ENCODE data around the gene AWAT2.

AWAT2 gene

GRCh38 chrX:70049925-70050324 lies at the start of gene AWAT2:
AWAT2 (minus strand) TSS chrX:70049938; CDS start chrX:70049932, 6 bp downstream.
- no peak for DNase-seq

GRCh38 chrX:70096052-70096451 lies 46.3 kb upstream of the AWAT2 start:
- no peak for DNase-seq

GRCh38 chrX:70092247-70092646 lies 42.5 kb upstream of the AWAT2 start:
- DNase-seq: no peak

- DNase-seq: no peak
Measured at GRCh38 chrX:70089604-70090297, 40.0 kb upstream of the AWAT2 start.

GRCh38 chrX:70088751-70089150 lies 39.0 kb upstream of the AWAT2 start:
- DNase-seq: no peak

GRCh38 chrX:70087857-70088630 lies 38.3 kb upstream of the AWAT2 start:
- DNase-seq: no peak

- DNase-seq: no peak
Measured at GRCh38 chrX:70084592-70085240, 35.0 kb upstream of the AWAT2 start.

GRCh38 chrX:70082723-70083122 lies 33.0 kb upstream of the AWAT2 start:
- no peak for DNase-seq

- no peak for DNase-seq
Measured at GRCh38 chrX:70079870-70080269, 30.1 kb upstream of the AWAT2 start.

- DNase-seq: no peak
Measured at GRCh38 chrX:70079297-70079696, 29.6 kb upstream of the AWAT2 start.

- DNase-seq: no peak
Measured at GRCh38 chrX:70066646-70067045, 16.9 kb upstream of the AWAT2 start.

GRCh38 chrX:70062961-70063550 lies 13.3 kb upstream of the AWAT2 start:
- no peak for DNase-seq

GRCh38 chrX:70062076-70062475 lies 12.3 kb upstream of the AWAT2 start, which contains the start of gene OTUD6A:
OTUD6A (plus strand) TSS chrX:70062457; CDS start chrX:70062525, 68 bp downstream.
- DNase-seq: no peak

- DNase-seq: no peak
Measured at GRCh38 chrX:70054391-70054790, 4.7 kb upstream of the AWAT2 start.

GRCh38 chrX:70052895-70053615 lies 3.3 kb upstream of the AWAT2 start:
- DNase-seq: no peak

- DNase-seq: no peak
Measured at GRCh38 chrX:70049406-70049805, 332 bp downstream of the AWAT2 start.

GRCh38 chrX:70046978-70047377 lies 2.8 kb downstream of the AWAT2 start:
- DNase-seq: no peak

- no peak for DNase-seq
Measured at GRCh38 chrX:70044541-70045245, 5.0 kb downstream of the AWAT2 start.

- DNase-seq: no peak
Measured at GRCh38 chrX:70043685-70044084, 6.1 kb downstream of the AWAT2 start.

- DNase-seq: no peak
Measured at GRCh38 chrX:70042399-70043371, 7.1 kb downstream of the AWAT2 start.

- no peak for DNase-seq
Measured at GRCh38 chrX:70041993-70042392, 7.7 kb downstream of the AWAT2 start.
